Stimulated activated CD8-positive, alpha-beta memory T cell treated with anti-CD3 and anti-CD28 coated beads, Interleukin-2, amount 100 ng/mL, for 1 hour (primary cell): ENCODE results near the gene KRTAP4-11.
"Not testable (repeated sequence)": the region's sequence is repeated elsewhere in the genome, so short reads cannot be mapped to it uniquely, and the experiment has no call there.

Source experiments
- DNase-seq, 2 donors: peaks; one replicate each; pipeline ENCODE4 v3.0.0-alpha.2; 2020; ENCODE audit warnings: low read depth in 2 of 2

KRTAP4-11 gene

DNA sequence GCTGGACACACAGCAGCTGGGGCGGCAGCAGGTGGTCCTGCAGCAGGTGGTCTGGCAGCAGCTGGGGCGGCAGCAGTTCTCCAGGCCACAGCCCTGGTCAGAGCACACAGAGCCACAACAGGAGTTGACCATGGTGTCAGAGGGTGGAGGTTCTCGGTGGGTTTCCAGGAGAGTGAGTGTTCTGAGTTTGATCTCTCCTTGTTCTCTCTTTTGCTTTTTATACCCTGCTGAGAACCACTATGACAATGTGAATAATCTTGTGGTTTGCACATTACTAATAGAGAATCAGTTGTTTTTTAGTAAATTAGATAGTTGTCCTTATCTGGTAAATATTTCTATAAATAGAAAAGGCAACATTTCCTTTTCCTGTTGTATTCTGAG, 5.8 kb upstream of the KRTAP4-11 start, which contains the start of gene KRTAP4-12:
TSS of gene KRTAP4-12 (minus strand) at position 192 of the 381 bp plus-strand sequence. CDS start at position 132, 60 bp downstream.
- not testable (repeated sequence) for DNase-seq

DNA sequence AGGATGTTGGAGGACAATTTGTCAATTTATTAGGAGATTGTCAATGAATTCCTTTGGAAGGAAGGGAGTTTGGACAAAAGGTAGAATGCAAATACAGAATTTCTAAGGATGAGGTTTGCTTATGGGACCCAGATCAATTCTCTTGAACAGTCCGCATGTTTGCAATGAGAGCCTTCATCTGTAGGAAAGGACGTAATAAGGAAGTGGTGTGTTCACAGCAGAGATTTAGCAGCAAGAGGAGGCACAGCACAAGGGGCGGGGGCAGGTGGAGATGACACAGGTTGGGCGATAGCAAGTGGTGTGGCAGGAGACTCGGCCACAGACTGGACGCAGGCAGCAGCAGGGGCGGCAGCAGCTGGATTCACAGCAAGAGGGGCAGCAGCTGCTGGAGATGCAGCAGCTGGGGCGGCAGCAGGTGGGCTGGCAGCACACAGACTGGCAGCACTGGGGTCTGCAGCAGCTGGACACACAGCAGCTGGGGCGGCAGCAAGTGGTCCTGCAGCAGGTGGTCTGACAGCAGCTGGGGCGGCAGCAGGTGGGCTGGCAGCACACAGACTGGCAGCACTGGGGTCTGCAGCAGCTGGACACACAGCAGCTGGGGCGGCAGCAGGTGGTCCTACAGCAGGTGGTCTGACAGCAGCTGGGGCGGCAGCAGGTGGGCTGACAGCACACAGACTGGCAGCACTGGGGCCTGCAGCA, 5.3 kb upstream of the KRTAP4-11 start:
- DNase-seq: not testable (repeated sequence)

DNA sequence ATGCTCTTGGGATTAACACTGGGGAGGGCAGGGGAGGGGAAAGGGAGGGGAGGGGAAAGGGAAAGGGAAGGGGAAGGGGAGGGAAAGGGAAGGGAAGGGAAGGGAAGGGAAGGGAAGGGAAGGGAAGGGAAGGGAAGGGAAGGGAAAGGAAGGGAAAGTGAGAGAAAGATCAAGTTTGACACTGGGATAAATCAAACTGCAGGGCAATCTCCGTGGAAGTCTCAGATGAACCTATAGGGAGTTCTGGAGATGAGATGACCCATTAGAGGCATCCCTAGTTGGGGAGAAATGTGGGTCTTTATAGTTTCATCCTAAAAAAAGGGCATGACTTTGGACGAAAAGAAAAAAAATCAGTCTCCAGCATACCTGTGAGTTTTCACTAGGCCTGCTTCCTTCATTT, 3.6 kb upstream of the KRTAP4-11 start:
- no peak for DNase-seq

DNA sequence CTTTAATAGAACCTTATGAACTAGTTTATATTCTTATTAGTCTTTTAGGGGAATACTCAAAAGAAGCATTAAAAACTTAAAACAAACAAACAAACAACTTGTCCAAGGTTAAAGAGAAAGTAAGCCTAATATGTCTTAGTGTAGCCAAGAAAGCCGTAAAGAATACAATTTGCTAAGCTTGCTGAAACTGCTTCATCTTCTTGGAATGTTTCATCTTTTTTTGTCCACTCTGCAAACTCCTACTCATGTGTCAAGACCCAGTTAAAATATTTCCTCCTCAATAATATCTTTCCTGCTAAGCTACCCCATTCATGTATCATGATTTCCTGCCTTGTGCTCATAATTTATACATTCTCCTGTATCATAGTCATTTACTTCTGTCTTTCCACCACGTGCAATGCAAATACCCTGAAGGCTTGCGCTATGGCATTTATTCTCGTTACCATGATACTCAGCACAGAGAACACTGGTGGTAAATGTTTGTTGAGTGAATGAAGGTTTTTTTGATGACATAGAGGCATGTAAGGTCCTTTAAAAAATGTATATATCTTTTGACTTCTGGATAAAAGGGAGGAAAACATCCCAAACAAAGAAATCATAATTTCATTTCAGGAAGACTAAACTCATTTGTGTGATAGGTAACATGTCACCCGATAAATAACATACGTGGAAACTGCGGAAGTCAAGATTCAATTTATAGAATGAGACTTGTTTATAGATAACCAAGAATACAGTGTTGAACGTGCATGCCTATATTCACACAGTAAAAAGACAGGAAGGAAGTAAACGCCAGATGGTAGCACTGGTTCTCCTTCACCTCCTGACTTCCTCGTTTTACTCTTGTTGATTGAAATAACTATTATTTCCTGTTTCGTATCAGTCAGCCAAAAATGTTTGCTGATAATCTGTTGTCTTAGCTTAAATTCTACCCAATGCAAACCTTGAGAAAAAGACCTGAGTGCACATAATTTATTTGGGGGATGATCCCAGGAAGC, 1.8 kb upstream of the KRTAP4-11 start:
- not testable (repeated sequence) for DNase-seq

DNA sequence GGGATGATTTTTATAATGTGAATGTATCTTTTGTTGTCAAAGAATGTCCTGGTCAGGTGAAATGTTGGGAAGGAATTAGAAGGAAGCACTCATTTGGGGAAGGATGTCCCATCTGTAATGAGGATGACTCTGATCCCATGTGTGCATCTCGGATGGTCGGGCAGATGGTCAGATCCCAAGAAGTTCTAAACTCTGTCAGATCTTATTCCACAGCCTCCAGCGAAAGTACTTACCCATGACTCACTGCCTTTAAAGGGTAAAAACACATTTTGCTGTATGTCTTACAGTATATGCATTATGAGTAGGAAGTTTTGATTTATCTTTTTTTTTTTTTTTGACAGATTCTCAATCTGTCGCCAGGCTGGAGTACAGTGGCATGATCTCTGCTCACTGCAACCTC, 548 bp upstream of the KRTAP4-11 start:
- DNase-seq: no peak

DNA sequence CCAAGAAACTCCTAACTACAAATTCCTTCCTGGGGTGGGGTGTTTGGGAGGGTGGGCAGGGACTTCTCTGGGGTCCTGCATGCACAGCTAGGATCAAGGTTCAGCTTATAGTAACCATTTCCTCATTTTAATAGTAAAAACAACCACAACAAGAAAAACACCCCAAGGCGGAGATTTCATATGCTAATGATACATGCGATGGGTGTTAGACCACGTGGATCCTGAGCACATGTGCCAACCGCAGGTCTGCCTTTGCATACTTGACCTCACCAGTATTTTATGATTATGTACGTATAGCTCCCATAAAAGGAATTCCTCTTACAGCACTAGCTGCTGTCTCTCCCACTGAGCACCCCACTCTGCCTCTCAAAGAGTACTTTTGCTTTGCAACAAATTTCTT, 1.9 kb downstream of the KRTAP4-11 start:
- no peak for DNase-seq

DNA sequence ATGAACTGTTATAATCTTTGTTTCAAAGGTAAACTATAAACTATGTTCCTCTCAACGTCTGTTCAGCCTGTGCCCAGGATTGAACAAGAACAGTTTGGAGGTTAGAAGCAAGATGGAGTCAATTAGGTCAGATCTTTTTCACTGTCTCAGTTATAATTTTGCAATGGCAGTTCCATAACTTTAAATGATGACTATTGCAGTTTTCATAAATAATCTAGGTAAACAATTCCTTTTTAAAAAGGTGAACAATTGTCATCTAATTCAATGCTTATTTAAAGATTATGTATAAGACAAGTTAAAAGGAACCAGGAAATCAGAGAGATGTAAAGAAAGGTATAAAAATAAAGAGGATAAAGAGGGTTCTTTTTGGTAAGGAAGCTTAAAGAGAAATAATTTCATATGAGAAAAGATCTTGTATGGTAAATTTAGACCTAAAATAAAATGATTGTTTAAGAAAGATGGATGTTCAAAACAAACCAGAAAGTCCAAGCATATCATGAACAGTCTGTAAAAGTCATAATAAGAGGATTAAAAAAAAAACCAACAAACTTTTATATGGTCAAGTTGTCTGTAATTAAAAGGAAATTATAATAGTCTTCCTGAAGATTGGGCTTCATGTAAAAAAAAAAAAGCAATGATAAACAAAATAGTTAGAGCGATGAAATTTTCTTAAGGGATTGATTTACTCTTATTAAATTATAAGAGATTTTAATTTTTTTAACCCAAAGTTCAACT, 6.9 kb downstream of the KRTAP4-11 start:
- no peak for DNase-seq

DNA sequence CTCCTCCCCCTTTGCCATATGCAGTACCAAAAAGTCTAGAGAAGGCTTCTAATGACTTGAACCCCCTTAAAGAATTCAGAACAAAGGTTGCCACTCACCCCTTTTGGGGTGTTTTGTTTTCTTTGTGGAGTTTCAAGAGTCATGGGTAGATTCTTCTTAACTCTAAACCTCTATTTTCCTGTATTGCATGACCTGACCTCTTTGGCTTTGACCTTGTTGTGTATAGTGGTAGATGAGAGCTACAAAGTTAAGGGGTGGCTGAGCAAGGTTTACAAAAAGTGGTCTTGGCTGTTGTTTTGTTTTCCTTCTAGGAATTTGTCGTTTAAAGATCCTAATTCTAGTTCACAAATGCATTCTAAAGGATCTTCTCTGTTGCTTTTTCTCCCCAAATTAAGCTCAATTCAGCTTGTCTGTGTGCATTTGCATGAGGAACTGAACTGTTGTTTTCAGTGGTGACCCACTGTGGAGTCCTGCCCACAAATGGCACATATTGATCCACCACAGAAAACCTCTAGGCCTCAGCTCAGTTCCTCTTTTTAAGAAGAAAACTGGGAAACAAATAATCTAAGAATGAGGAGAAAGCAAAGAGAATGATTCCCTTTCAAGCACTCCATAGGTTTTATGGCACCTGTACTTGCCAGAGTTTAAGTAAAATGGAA, 9.3 kb downstream of the KRTAP4-11 start:
- not testable (repeated sequence) for DNase-seq

DNA sequence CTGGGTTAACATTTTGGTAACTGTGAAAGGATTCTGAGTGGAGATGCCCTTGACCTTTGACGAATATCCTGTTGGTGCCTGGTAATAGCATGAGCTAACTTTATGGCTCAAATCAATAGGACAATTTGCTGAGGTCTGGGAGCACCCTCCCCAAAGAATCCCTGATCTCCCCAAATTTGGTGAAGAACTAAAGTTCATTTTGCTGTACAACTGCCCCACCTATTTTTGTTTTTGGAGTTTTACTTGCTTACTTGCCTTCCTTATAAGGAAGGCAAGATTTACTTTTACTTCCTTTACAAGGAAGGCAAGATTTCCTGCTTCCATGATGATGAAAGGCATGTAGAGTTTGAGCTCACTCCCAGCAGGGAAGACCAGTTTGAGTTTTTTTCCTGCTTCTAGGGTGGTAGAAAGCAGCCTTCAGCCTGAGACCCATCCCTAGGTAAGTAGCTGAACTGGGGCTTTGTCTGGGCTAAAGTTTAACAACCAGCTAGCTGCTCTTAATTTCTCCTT, 10.2 kb downstream of the KRTAP4-11 start:
- no peak for DNase-seq

DNA sequence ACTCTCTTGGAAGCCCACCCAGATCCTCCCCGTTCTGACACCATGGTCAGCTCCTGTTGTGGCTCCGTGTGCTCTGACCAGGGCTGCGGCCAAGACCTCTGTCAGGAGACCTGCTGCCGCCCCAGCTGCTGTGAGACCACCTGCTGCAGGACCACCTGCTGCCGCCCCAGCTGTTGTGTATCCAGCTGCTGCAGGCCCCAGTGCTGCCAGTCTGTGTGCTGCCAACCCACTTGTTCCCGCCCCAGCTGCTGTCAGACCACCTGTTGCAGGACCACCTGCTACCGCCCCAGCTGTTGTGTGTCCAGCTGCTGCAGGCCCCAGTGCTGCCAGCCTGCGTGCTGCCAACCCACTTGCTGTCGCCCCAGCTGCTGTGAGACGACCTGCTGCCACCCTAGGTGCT, 12.8 kb downstream of the KRTAP4-11 start, which contains the start of gene KRTAP4-9:
TSS of gene KRTAP4-9 (plus strand) at position 43 of the 400 bp plus-strand sequence. CDS start at position 43, 0 bp downstream.
- DNase-seq: not testable (repeated sequence)

DNA sequence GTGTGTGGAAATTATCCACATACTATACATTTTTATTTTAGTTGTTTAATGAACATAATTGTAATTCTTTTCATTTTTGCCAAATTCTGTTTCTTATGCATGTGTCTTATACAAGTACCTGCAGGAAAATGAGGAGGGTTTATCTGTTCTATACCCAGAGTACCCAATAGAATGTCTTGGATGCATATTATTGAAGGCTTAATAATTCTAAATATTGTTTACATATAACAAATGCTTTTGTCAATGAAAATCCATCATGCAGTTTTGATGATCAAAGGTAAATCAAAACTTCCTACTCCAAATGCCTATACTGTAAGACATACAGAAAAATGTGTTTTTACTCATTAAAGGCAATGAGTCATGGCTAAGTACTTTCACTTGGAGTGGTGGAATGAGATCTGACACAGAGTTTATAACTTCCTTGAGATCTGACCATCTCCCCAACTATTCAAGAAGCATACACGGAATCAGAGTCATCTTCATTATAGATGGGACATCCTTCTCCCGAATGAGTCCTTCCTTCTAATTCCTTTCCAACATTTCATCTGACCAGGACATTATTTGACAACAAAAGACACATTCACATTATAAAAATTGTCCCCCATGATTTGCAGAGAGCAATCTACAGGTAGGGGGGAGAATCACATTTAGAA, 13.7 kb downstream of the KRTAP4-11 start:
- not testable (repeated sequence) for DNase-seq

DNA sequence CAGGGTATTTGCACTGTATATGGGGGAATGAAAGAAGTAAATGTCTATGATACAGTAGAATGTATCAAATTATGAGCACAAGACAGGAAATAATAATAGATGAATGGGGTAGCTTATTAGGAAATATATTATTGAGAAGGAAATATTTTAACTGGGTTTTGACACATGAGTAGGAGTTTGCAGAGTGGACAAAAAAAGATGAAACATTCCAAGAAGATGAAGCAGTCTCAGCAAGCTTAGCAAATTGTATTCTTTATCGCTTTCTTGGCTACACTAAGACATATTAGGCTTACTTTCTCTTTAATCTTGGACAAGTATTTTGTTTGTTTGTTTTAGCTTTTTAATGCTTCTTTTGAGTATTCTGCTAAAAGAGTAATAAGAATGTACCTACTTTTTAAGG, 14.3 kb downstream of the KRTAP4-11 start:
- DNase-seq: no peak

DNA sequence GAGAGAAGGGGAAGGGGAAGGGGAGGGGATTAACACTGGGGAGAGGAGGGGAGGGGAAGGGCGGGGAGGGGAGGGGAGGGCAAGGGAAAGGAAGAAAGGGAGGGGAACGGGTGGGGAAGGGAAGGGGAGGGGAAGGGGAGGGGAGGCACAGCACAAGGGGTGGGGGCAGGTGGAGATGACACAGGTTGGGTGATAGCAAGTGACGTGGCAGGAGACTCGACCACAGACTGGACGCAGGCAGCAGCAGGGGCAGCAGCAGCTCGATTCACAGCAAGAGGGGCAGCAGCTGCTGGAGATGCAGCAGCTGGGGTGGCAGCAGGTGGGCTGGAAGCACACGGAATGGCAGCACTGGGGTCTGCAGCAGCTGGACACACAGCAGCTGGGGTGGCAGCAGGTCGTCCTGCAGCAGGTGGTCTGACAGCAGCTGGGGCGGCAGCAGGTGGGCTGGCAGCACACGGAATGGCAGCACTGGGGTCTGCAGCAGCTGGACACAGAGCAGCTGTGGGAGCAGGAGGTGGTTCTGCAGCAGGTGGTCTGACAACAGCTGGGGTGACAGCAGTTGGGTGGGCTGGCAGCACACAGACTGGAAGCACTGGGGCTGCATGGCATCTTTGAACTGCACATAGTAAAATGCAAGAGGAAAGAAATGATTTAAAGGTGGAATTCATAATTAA, 16.4 kb downstream of the KRTAP4-11 start, which contains the start of gene KRTAP4-16:
TSS of gene KRTAP4-16 (minus strand) at position 624 of the 674 bp plus-strand sequence. CDS start at position 624, 0 bp downstream.
- DNase-seq: no peak

DNA sequence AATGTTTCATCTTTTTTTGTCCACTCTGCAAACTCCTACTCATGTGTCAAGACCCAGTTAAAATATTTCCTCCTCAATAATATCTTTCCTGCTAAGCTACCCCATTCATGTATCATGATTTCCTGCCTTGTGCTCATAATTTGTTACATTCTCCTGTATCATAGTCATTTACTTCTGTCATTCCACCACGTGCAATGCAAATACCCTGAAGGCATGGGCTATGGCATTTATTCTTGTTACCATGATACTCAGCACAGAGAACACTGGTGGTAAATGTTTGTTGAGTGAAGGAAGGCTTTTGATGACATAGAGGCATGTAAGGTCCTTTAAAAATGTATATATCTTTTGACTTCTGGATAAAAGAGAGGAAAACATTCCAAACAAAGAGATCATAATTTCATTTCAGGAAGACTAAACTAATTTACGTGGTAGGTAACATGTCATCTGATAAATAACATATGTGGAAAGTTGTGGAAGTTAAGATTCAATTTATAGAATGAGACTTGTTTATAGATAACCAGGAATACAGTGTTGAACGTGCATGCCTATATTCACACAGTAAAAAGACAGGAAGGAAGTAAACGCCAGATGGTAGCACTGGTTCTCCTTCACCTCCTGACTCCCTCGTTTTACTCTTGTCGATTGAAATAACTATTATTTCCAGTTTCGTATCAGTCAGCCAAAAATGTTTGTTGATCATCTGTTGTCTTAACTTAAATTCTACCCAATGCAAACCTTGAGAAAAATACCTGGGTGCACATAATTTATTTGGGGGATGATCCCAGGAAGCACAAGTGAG, 18.3 kb downstream of the KRTAP4-11 start:
- not testable (repeated sequence) for DNase-seq

DNA sequence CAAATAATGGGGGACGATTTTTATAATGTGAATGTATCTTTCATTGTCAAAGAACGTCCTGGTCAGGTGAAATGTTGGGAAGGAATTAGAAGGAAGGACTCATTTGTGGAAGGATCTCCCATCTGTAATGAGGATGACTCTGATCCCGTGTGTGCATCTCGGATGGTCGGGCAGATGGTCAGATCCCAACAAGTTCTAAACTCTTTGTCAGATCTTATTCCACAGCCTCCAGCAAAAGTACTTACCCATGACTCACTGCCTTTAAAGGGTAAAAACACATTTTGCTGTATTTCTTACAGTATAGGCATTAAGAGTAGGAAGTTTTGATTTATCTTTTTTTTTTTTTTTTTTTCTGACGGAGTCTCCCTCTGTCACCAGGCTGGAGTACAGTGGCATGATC, 19.7 kb downstream of the KRTAP4-11 start:
- no peak for DNase-seq

DNA sequence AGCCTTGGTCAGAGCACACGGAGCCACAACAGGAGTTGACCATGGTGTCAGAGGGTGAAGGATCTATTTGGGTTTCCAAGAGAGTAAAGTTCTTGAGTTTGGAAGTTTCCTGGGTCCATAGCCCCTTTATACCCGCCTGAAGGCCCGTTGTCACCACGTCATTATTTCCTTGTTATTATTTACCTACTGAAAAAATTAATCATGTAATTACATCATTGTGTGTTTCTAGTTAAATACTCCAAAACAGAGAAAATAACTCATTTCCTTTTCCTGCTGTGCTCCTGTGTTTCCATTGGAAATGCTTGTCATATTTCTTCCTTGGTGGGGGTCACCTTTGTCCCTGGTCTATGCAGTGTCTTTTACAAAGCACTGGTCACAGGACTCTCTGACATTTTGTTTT, 20.1 kb downstream of the KRTAP4-11 start, which contains the start of gene KRTAP4-8:
TSS of gene KRTAP4-8 (minus strand) at position 101 of the 400 bp plus-strand sequence. CDS start at position 43, 58 bp downstream.
- DNase-seq: no peak

DNA sequence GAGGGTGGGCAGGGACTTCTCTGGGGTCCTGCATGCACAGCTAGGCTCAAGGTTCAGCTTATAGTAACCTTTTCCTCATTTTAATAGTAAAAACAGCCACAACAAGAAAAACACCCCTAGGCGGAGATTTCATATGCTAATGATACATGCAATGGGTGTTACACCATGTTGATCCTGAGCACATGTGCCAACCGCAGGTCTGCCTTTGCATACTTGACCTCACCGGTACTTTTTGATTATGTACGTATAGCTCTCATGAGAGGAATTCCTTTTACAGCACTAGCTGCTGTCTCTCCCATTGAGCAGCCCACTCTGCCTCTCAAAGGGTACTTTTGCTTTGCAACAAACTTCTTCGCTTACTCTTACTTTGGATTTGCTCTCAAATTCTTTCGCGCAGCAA, 22.1 kb downstream of the KRTAP4-11 start:
- no peak for DNase-seq

DNA sequence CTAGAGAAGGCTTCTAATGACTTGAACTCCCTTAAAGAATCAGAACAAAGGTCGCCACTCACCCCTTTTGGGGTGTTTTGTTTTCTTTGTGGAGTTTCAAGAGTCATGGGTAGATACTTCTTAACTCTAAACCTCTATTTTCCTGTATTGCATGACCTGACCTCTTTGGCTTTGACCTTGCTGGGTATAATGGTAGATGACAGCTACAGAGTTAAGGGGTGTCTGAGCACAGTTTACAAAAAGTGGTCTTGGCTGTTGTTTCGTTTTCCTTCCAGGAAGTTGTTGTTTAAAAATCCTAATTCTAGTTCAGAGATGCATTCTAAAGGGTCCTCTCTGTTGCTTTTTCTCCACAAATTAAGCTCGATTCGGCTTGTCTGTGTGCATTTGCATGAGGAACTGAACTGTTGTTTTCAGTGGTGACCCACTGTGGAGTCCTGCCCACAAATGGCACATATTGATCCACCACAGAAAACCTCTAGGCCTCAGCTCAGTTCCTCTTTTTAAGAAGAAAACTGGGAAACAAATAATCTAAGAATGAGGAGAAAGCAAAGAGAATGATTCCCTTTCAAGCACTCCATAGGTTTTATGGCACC, 29.3 kb downstream of the KRTAP4-11 start:
- not testable (repeated sequence) for DNase-seq
